CD4-positive, CD25-positive, alpha-beta regulatory T cell (primary cell): Measurements from ENCODE around the gene CCDC7. TPM values are rescaled to one million over a fixed set of nuclear protein-coding genes. Genes with fewer than 3 reads are reported as not detected.

ENCODE experiments used
- ATAC-seq, 2 donors: fragments of 150-1000 bp; cut with Tn5 transposase; one replicate each; pipeline ENCODE4 v1.10.0; 2021; ENCODE audit warnings: low read depth in 2 of 2, moderate number of reproducible peaks in 2 of 2, moderate library complexity in 1 of 2
- DNase-seq, 3 donors: peaks; one replicate each; pipeline versions ENCODE4 v3.0.0 to v3.0.0-alpha.2; 2012 to 2022; ENCODE audit warnings: mixed read lengths in 1 of 3
- H3K27ac ChIP-seq: one replicate; pipeline ENCODE4 v1.7.0; 2013; ENCODE audit warnings: mild to moderate bottlenecking, low read length; ENCODE audit not compliant: insufficient read depth, poor library complexity, severe bottlenecking
- H3K27me3 ChIP-seq: one replicate; pipeline ENCODE4 v1.7.0; 2013; ENCODE audit warnings: low read length; ENCODE audit not compliant: control insufficient read depth, insufficient read depth
- H3K36me3 ChIP-seq: one replicate; pipeline ENCODE4 v1.7.0; 2013; ENCODE audit warnings: mild to moderate bottlenecking, low read length, moderate library complexity; ENCODE audit not compliant: control insufficient read depth, insufficient read depth
- H3K4me1 ChIP-seq: 2 replicates; pipeline ENCODE4 v1.7.0; 2013; ENCODE audit warnings: mild to moderate bottlenecking, low read length; ENCODE audit not compliant: insufficient read depth, control insufficient read depth, poor library complexity, severe bottlenecking
- H3K4me3 ChIP-seq: one replicate; pipeline ENCODE4 v1.7.0; 2013; ENCODE audit warnings: low read depth, mild to moderate bottlenecking, low read length, moderate library complexity
- H3K9me3 ChIP-seq, 2 experiments: 1 replicate in 1 of 2; 2 replicates in 1 of 2; pipeline ENCODE4 v1.7.0; 2013; ENCODE audit warnings: low read length in 2 of 2, mild to moderate bottlenecking in 1 of 2, moderate library complexity in 1 of 2; ENCODE audit not compliant: control insufficient read depth in 2 of 2
- H3K27ac Mint-ChIP-seq, 3 donors: one replicate each; pipeline ENCODE4 v1.8.0; 2020 to 2022; ENCODE audit warnings: mild to moderate bottlenecking in 3 of 3, mixed read lengths in 3 of 3, moderate library complexity in 2 of 3
- H3K27me3 Mint-ChIP-seq: one replicate; pipeline ENCODE4 v1.8.0; 2022; ENCODE audit warnings: mild to moderate bottlenecking, mixed read lengths
- H3K36me3 Mint-ChIP-seq: one replicate; pipeline ENCODE4 v1.8.0; 2020; ENCODE audit warnings: mixed read lengths
- H3K4me1 Mint-ChIP-seq, 4 donors: one replicate each; pipeline ENCODE4 v1.8.0; 2020 to 2022; ENCODE audit warnings: mixed read lengths in 4 of 4, mild to moderate bottlenecking in 1 of 4
- H3K4me3 Mint-ChIP-seq, 4 donors: one replicate each; pipeline ENCODE4 v1.8.0; 2020 to 2022; ENCODE audit warnings: mild to moderate bottlenecking in 4 of 4, mixed read lengths in 4 of 4, moderate library complexity in 3 of 4
- H3K9me3 Mint-ChIP-seq, 7 donors: one replicate each; pipeline ENCODE4 v1.8.0; 2020 to 2022; ENCODE audit warnings: mixed read lengths in 7 of 7, mild to moderate bottlenecking in 3 of 7, moderate library complexity in 2 of 7
- polyA plus RNA-seq, 4 donors: library from polyadenylated mRNA; unstranded; fragments of 300-500 nt; fragmentation: Illumina TruSeq; gene quantifications; one replicate each; pipeline ENCODE4 v1.2.3, GENCODE V29; 2021
- total RNA-seq: library from RNA; stranded (reverse); gene quantifications from one replicate; pipeline ENCODE4 v1.2.3, GENCODE V29; 2022

The CCDC7 gene
- total and polyA plus RNA-seq, 5 donors from 2014 or later, result 6.8 to 73.6 (median 29.9) TPM

DNA sequence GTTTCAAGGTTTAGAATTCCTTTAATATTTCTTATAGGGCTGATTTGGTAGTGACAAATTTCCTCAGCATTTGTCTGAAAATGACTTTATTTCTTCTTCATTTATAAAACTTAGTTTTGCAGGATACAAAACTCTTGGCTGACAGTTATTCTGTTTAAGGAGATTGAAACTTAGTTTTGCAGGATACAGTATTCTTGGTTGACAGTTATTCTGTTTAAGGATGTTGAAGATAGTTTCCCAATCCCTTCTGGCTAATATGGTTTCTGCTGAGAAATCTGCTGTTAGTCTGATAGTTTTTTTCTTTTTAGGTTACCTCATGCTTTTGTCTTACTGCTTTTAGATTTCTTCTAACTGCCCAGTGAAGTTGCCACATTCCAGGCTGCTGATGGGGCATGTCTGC, 325.3 kb downstream of the CCDC7 start:
- Mint-ChIP-seq H3K27ac (no peak overlapping the region), H3K4me3 (no peak overlapping the region), H3K9me3 (peaks cover 5 to 60% (median 22%) of the 10 kb centered on the region in 7 donors), H3K36me3 (no peaks in the 10 kb centered on the region), H3K27me3 (peaks cover 15% of the 10 kb centered on the region), H3K4me1 (no peaks in the 10 kb centered on the region)
- ATAC-seq (no peak), DNase-seq (no peak)
- Histone ChIP-seq H3K4me3 (no peak overlapping the region), H3K27ac (no peak overlapping the region), H3K36me3 (no peaks in the 10 kb centered on the region), H3K9me3 (peaks cover 37 to 48% of the 10 kb centered on the region in 2 experiments), H3K27me3 (no peaks in the 10 kb centered on the region), H3K4me1 (no peaks in the 10 kb centered on the region)

DNA sequence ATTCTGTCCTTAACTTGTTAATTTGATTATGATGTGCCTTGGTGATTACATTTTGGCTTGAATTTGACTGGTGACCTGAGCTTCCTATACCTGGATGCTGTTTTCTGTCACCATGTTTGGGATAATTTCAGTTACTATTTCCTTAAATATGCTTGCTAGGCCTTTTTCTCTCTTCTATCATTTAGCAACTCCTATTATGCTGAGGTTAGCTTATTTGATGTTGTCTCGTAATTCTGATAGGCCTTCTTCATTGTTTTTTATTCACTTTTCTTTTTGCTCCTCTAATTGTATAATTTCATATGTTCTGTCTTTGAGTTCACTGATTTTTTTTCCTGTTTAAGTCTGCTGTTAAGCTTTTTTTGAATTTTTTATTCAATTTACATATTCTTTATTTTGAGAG, 327.2 kb downstream of the CCDC7 start:
- Histone ChIP-seq H3K27me3 (no peaks in the 10 kb centered on the region), H3K4me3 (no peak overlapping the region), H3K27ac (no peak overlapping the region), H3K9me3 (peaks cover 34 to 37% of the 10 kb centered on the region in 2 experiments), H3K36me3 (no peaks in the 10 kb centered on the region), H3K4me1 (no peaks in the 10 kb centered on the region)
- DNase-seq (no peak), ATAC-seq (no peak)
- Mint-ChIP-seq H3K36me3 (no peaks in the 10 kb centered on the region), H3K27me3 (peaks cover 15% of the 10 kb centered on the region), H3K9me3 (peaks cover 5 to 50% (median 18%) of the 10 kb centered on the region in 7 donors), H3K27ac (no peak overlapping the region), H3K4me1 (no peaks in the 10 kb centered on the region), H3K4me3 (no peak overlapping the region)

DNA sequence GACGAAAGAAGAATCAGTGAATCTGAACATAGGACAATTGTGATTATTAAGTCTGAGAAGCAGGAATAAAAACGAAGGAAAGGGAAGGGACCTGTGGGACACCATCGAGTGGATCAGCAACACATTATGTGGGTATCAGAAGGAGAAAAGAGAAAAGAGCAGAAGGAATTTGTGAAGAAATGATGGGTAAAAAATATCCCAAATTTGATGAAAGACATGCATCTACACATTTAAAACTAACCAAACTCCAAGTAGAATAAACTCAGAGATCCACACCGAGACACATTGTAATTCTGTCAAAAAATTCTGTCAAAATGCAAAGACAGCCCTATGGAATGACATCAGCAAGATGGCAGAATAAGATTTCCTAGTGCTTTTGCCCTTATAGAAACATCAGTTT, 341.0 kb downstream of the CCDC7 start:
- H3K27ac Mint-ChIP-seq, result no peak overlapping the region
- no peaks in the 10 kb centered on the region for H3K27me3 ChIP-seq
- H3K36me3 ChIP-seq, result no peaks in the 10 kb centered on the region
- no peak overlapping the region for H3K4me3 ChIP-seq
- H3K27ac ChIP-seq, result no peak overlapping the region
- H3K9me3 Mint-ChIP-seq, result peaks cover 0 to 8% (median 4%) of the 10 kb centered on the region in 7 donors
- no peaks in the 10 kb centered on the region for H3K27me3 Mint-ChIP-seq
- ATAC-seq (no peak), DNase-seq (no peak)
- no peaks in the 10 kb centered on the region for H3K9me3 ChIP-seq
- no peaks in the 10 kb centered on the region for H3K4me1 ChIP-seq
- H3K4me1 Mint-ChIP-seq, result no peaks in the 10 kb centered on the region
- H3K4me3 Mint-ChIP-seq, result no peak overlapping the region
- peaks cover 12% of the 10 kb centered on the region for H3K36me3 Mint-ChIP-seq

DNA sequence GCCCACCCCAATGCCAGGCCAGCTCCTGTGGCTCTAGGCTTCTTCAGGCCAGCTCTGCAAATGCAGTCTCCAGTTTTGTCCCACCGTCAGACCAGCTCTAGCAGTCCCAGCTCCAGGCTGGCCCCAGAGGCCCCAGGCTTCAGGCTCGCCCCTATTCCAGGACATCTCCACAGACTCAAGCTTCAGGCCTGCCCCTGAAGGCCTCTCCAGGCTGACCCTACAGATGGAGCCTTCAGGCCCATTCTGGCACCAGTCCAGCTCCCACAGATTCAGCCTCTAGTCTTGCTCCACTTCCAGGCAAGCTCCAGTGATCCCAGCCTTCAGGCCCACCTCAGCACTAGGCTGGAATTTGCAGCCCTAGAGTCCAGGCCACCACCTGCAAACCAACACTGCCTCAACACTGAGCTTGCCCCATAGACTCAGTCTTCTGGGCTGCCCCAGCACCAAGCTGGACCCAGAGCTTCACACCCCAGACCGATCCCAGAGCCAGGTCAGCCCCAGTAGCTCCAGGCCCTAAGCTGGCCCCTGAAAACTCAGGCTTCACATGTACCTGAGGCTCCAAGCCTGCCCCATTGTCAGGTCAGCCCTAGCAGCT, 341.8 kb downstream of the CCDC7 start:
- ATAC-seq, result no peak
- Histone ChIP-seq H3K4me1 (no peaks in the 10 kb centered on the region), H3K36me3 (no peaks in the 10 kb centered on the region), H3K4me3 (no peak overlapping the region), H3K27ac (no peak overlapping the region), H3K9me3 (no peaks in the 10 kb centered on the region), H3K27me3 (no peaks in the 10 kb centered on the region)
- DNase-seq, result no peak
- Mint-ChIP-seq H3K4me1 (no peaks in the 10 kb centered on the region), H3K9me3 (peaks cover 0 to 8% (median 4%) of the 10 kb centered on the region in 7 donors), H3K27me3 (no peaks in the 10 kb centered on the region), H3K27ac (peak overlapping the region in 1 of 3 donors; percentile 38), H3K36me3 (peaks cover 12% of the 10 kb centered on the region), H3K4me3 (no peak overlapping the region)

DNA sequence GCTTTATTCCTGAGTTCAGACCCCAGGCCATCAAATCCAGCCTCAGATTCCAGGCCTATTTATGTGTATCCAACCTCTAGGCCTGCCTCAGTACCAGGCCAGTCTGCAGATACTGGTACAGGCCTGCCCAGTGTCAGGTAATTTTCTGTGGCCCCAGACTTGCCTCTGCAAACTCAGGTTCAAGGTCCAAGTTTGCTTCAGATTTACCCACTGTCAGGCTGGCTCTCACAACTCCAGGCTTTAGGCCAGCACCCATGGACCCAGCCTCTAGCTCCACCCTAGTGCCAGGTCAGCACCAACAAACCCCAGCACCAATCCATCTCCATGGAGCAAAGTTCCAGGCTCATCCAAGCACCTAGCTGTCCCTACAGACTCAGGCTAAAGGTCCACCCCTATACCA, 342.4 kb downstream of the CCDC7 start:
- peaks cover 0 to 8% (median 4%) of the 10 kb centered on the region in 7 donors for H3K9me3 Mint-ChIP-seq
- H3K27me3 ChIP-seq, result no peaks in the 10 kb centered on the region

DNA sequence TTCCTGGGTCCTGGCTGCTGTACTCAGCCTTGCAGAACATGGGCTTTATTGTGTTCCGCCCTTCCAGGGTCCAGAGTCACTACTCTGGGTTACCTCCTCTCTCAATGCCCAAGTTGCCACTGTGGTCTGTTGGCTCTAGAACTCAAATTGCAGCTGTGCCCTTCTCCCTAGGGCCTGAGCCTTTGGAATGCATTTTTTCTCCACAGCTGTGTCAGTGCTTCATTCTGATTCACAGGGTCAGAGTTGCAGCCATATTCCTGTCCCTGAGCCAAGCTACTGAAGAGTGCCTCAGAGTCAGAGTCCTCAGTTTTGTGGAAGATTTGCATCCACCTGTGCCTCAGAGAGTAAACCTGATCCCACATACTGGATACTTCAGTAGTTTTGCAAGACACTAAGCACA, 344.5 kb downstream of the CCDC7 start:
- H3K27ac Mint-ChIP-seq, result no peak overlapping the region
- H3K9me3 ChIP-seq, result no peaks in the 10 kb centered on the region
- peaks cover 0 to 4% (median under 1%) of the 10 kb centered on the region in 4 donors for H3K4me1 Mint-ChIP-seq
- H3K4me3 ChIP-seq, result no peak overlapping the region
- H3K4me3 Mint-ChIP-seq, result no peak overlapping the region
- ATAC-seq (no peak), DNase-seq (no peak)
- no peaks in the 10 kb centered on the region for H3K27me3 ChIP-seq
- no peaks in the 10 kb centered on the region for H3K4me1 ChIP-seq
- H3K36me3 Mint-ChIP-seq, result peaks cover 12% of the 10 kb centered on the region
- H3K27ac ChIP-seq, result no peak overlapping the region
- no peaks in the 10 kb centered on the region for H3K27me3 Mint-ChIP-seq
- no peaks in the 10 kb centered on the region for H3K36me3 ChIP-seq
- peaks cover 0 to 8% (median 4%) of the 10 kb centered on the region in 7 donors for H3K9me3 Mint-ChIP-seq

More for the DNA sequence above, 342.4 kb downstream of the CCDC7 start:
- ATAC-seq (no peak), DNase-seq (no peak)
- Mint-ChIP-seq H3K4me3 (no peak overlapping the region), H3K27me3 (no peaks in the 10 kb centered on the region), H3K27ac (no peak overlapping the region), H3K36me3 (peaks cover 12% of the 10 kb centered on the region), H3K4me1 (no peaks in the 10 kb centered on the region)
- Histone ChIP-seq H3K4me3 (no peak overlapping the region), H3K27ac (no peak overlapping the region), H3K9me3 (no peaks in the 10 kb centered on the region), H3K4me1 (no peaks in the 10 kb centered on the region), H3K36me3 (no peaks in the 10 kb centered on the region)

DNA sequence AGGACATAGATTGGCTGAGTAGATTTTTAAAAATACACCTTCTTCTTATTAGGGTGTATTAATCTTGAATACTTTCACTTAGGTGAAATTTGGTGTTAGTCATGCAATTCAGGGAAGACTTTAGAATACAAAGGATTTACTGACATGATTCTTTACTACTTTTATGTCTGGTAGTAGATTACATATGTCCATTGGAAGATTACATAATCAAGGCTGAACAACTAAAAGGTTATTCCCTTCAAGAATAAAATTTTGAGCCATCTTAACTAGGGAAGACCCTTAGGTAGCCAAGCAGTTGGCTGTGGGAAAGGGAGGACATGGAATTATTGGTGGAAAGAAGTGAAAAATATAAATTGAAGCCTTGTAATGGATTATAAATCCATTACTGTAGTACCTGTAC, 347.1 kb downstream of the CCDC7 start:
- H3K9me3 ChIP-seq, result no peaks in the 10 kb centered on the region
- H3K4me3 Mint-ChIP-seq, result no peak overlapping the region
- no peaks in the 10 kb centered on the region for H3K36me3 ChIP-seq
- ATAC-seq (no peak), DNase-seq (no peak)
- H3K27me3 ChIP-seq, result no peaks in the 10 kb centered on the region
- no peak overlapping the region for H3K27ac Mint-ChIP-seq
- H3K27ac ChIP-seq, result no peak overlapping the region
- no peak overlapping the region for H3K4me3 ChIP-seq
- H3K9me3 Mint-ChIP-seq, result peaks cover 0 to 3% (median 0%) of the 10 kb centered on the region in 7 donors
- H3K27me3 Mint-ChIP-seq, result no peaks in the 10 kb centered on the region
- peaks cover 0 to 9% (median 5%) of the 10 kb centered on the region in 4 donors for H3K4me1 Mint-ChIP-seq
- no peaks in the 10 kb centered on the region for H3K4me1 ChIP-seq
- peaks cover 4% of the 10 kb centered on the region for H3K36me3 Mint-ChIP-seq

DNA sequence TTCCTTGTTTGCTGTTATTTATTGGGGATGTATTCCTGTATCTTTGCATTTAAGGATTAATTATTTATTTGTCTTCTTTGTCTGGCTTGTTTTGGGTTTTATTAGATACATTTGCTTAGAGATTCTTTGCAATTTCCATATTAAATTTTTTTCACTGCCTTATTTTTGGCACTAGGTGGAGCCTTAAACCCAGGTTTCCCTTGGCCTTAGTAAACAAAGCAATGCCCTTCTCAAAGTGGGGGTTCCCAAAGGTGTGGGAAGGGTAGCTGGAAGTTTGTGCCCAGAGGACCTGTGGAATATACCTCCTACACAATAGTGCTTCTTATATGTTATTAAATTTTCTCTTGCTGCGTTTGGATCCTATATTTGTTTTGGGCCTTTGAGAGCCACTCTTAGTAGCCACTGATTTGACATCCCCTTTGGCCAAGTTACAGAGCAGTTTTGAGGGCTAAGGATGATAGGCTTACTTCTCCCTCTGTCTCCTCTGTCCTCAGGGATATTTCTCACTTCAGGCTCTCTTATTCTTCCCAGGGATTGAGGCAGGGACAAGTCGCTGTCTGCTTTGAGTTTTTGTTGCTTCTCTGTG, 349.8 kb downstream of the CCDC7 start:
- Histone ChIP-seq H3K4me3 (no peak overlapping the region), H3K27ac (no peak overlapping the region), H3K27me3 (no peaks in the 10 kb centered on the region), H3K36me3 (no peaks in the 10 kb centered on the region), H3K9me3 (no peaks in the 10 kb centered on the region), H3K4me1 (no peaks in the 10 kb centered on the region)
- H3K4me3 Mint-ChIP-seq, result no peak overlapping the region
- H3K9me3 Mint-ChIP-seq, result peaks cover 0 to 1% (median 0%) of the 10 kb centered on the region in 7 donors
- no peak for ATAC-seq
- peaks cover 0 to 9% (median 5%) of the 10 kb centered on the region in 4 donors for H3K4me1 Mint-ChIP-seq
- H3K27me3 Mint-ChIP-seq, result no peaks in the 10 kb centered on the region
- DNase-seq, result peak in 2 of 3 donors; percentile 32 to 58
- peak overlapping the region in 1 of 3 donors; percentile 66 for H3K27ac Mint-ChIP-seq
- H3K36me3 Mint-ChIP-seq, result no peaks in the 10 kb centered on the region
